SK-N-SH (cell line): ENCODE results near the gene TLR3. TPM values are rescaled to one million over a fixed set of nuclear protein-coding genes. Genes with fewer than 3 reads are reported as not detected.

ENCODE experiments used
- CTCF ChIA-PET: fragments of 300-600, 350-600 bp; formaldehyde crosslinking; extraction: SDS; loops from one replicate; lab custom pipeline; 2021; lab: Yijun Ruan, JAX
- POLR2A ChIA-PET: fragments of 350-600 bp; sonication (Branson Sonifier 250); formaldehyde crosslinking; extraction: SDS; loops from one replicate; lab custom pipeline; 2020; ENCODE audit warnings: antibody characterized with exemption, inconsistent platforms; lab: Yijun Ruan, JAX
- DNase-seq: peaks from one replicate; pipeline ENCODE4 v3.0.0; 2012
- H2AFZ ChIP-seq: fragments of 200-600 bp; sonication (generic); 2 replicates; pipeline ENCODE4 v1.8.1; 2016; ENCODE audit warnings: antibody characterized with exemption, mild to moderate bottlenecking, low read depth
- H3F3A ChIP-seq: fragments of 200-600 bp; sonication (generic); replicated peaks from 2 replicates; pipeline ENCODE3; 2016; ENCODE audit warnings: antibody characterized with exemption, mild to moderate bottlenecking; ENCODE audit not compliant: insufficient read depth
- H3K27ac ChIP-seq, 2 experiments: fragments of 200-500 bp in 1 of 2; fragments of 200-600 bp in 1 of 2; sonication (Bioruptor generic) in 1 of 2; sonication (generic), shearing (Covaris generic) in 1 of 2; 2 replicates each; pipeline versions ENCODE4 v1.5.1 to v1.6.1; 2014 to 2016; ENCODE audit warnings: low read depth in 2 of 2, inconsistent platforms in 1 of 2, low read length in 1 of 2, mild to moderate bottlenecking in 1 of 2, mixed read lengths in 1 of 2
- H3K27me3 ChIP-seq: fragments of 200-600 bp; sonication (generic), shearing (Covaris generic); 2 replicates; pipeline ENCODE4 v1.6.1; 2016; ENCODE audit warnings: mixed run types; ENCODE audit not compliant: insufficient read depth
- H3K36me3 ChIP-seq, 2 experiments: fragments of 200-500 bp in 1 of 2; fragments of 200-600 bp in 1 of 2; sonication (Bioruptor generic) in 1 of 2; sonication (generic) in 1 of 2; replicated peaks in 1 of 2; 2 replicates each; pipeline versions ENCODE3 to v1.5.1; 2014 to 2016; ENCODE audit warnings: low read length in 1 of 2, mild to moderate bottlenecking in 1 of 2; ENCODE audit not compliant: insufficient read depth in 2 of 2, control insufficient read depth in 1 of 2
- H3K4me1 ChIP-seq, 2 experiments: fragments of 200-500 bp in 1 of 2; fragments of 200-600 bp in 1 of 2; sonication (Bioruptor generic) in 1 of 2; sonication (generic), shearing (Covaris generic) in 1 of 2; 2 replicates each; pipeline versions ENCODE4 v1.5.1 to v1.6.1; 2014 to 2016; ENCODE audit warnings: low read depth in 1 of 2, low read length in 1 of 2, mixed run types in 1 of 2; ENCODE audit not compliant: insufficient read depth in 2 of 2, control insufficient read depth in 1 of 2
- H3K4me2 ChIP-seq: fragments of 200-600 bp; sonication (generic), shearing (Covaris generic); 2 replicates; pipeline ENCODE4 v1.6.1; 2017; ENCODE audit warnings: mixed run types
- H3K4me3 ChIP-seq, 2 experiments: fragments of 200-500 bp in 1 of 2; fragments of 200-600 bp in 1 of 2; sonication (Bioruptor generic) in 1 of 2; sonication (generic), shearing (Covaris generic) in 1 of 2; 2 replicates each; pipeline versions ENCODE4 v1.5.1 to v1.8.1; 2014 to 2016; ENCODE audit warnings: low read depth in 2 of 2, inconsistent platforms in 1 of 2, low read length in 1 of 2, mild to moderate bottlenecking in 1 of 2, mixed read lengths in 1 of 2, moderate library complexity in 1 of 2
- H3K79me2 ChIP-seq: fragments of 200-600 bp; sonication (generic); 2 replicates; pipeline ENCODE4 v1.8.1; 2017; ENCODE audit warnings: mild to moderate bottlenecking; ENCODE audit not compliant: insufficient read depth
- H3K9ac ChIP-seq: fragments of 200-600 bp; sonication (generic); 2 replicates; pipeline ENCODE4 v1.6.1; 2017; ENCODE audit warnings: mixed run types
- H3K9me2 ChIP-seq: fragments of 200-600 bp; sonication (generic); 2 replicates; pipeline ENCODE4 v1.6.1; 2017; ENCODE audit warnings: mixed run types
- H3K9me3 ChIP-seq: fragments of 200-600 bp; sonication (generic); 2 replicates; pipeline ENCODE4 v1.6.1; 2017; ENCODE audit warnings: mixed run types, mild to moderate bottlenecking, moderate library complexity
- H4K20me1 ChIP-seq: fragments of 200-600 bp; sonication (generic); 2 replicates; pipeline ENCODE4 v1.6.1; 2017; ENCODE audit warnings: mild to moderate bottlenecking, mixed run types; ENCODE audit not compliant: insufficient read depth
- ELF1 ChIP-seq: IDR thresholded peaks from 2 replicates; pipeline ENCODE4 v1.4.0; 2012
- EP300 ChIP-seq, 2 experiments: IDR thresholded peaks; 2 replicates each; pipeline versions ENCODE4 v1.4.0 to v1.6.1; 2012; ENCODE audit warnings: borderline replicate concordance in 1 of 2, low read depth in 1 of 2, low read length in 1 of 2
- EZH2phosphoT487 ChIP-seq: fragments of 200-600 bp; sonication (generic); IDR thresholded peaks from 2 replicates; pipeline ENCODE4 v1.6.1; 2017; ENCODE audit warnings: low read depth, mixed run types, mild to moderate bottlenecking, antibody characterized with exemption, moderate library complexity, borderline replicate concordance
- FOSL2 ChIP-seq: IDR thresholded peaks from 2 replicates; pipeline ENCODE4 v1.4.0; 2012; ENCODE audit warnings: low read depth, mild to moderate bottlenecking, moderate library complexity, borderline replicate concordance
- FOXJ3 ChIP-seq: sonication (generic); formaldehyde crosslinking; IDR thresholded peaks from 2 replicates; pipeline ENCODE4 v1.5.1; 2020; ENCODE audit warnings: mild to moderate bottlenecking, missing genetic modification reagents
- MEF2A ChIP-seq: IDR thresholded peaks from 2 replicates; pipeline ENCODE4 v1.4.0; 2012; ENCODE audit warnings: low read depth, borderline replicate concordance
- MXI1 ChIP-seq: IDR thresholded peaks from 2 replicates; pipeline ENCODE4 v1.6.1; 2012; ENCODE audit warnings: mild to moderate bottlenecking, low read depth, low read length, improper control_type of control experiment
- PBX3 ChIP-seq: IDR thresholded peaks from 2 replicates; pipeline ENCODE4; 2012
- RCOR1 ChIP-seq: fragments of 150-350 bp; IDR thresholded peaks from 2 replicates; pipeline ENCODE4 v1.6.1; 2017; ENCODE audit warnings: antibody characterized with exemption, low read length
- RFX5 ChIP-seq: IDR thresholded peaks from 2 replicates; pipeline ENCODE4 v1.6.1; 2012; ENCODE audit warnings: mild to moderate bottlenecking, improper control_type of control experiment, low read length
- RXRA ChIP-seq: IDR thresholded peaks from 2 replicates; pipeline ENCODE4 v1.4.0; 2012; ENCODE audit warnings: low read depth, mild to moderate bottlenecking, borderline replicate concordance
- TCF12 ChIP-seq: IDR thresholded peaks from 2 replicates; pipeline ENCODE4 v1.4.0; 2012
- WGBS: methylation state at CpG from one replicate; pipeline ENCODE4 v1.1.6; 2017; ENCODE audit warnings: low lambda C conversion rate; 5-methylcytosine and 5-hydroxymethylcytosine counted together
- polyA plus RNA-seq, 3 experiments: library from polyadenylated mRNA; depleted of rRNA; stranded (reverse); fragments of >200 nt; gene quantifications; 2 replicates each; pipeline ENCODE4 v1.2.3, GENCODE V29; 2012
- TF ChIP-seq, protein P1 (sequence below): IDR thresholded peaks from 2 replicates; pipeline ENCODE4 v1.4.0; 2012; ENCODE audit warnings: low read depth, borderline replicate concordance
- TF ChIP-seq, protein P2 (sequence below): fragments of 200-600 bp; sonication (generic); IDR thresholded peaks from 2 replicates; pipeline ENCODE4 v1.6.1; 2017; ENCODE audit warnings: antibody characterized with exemption, mild to moderate bottlenecking, moderate library complexity

The TLR3 gene
- polyA plus RNA-seq, 1 of the 3 experiments (the other 2 are of a cell fraction) = 0.51 TPM

- H3K27ac ChIP-seq = peak overlapping the region in 1 of 2 experiments; percentile 80; a peak in 2 of 4 replicates
- no peaks in the 10 kb centered on the region for H3K79me2 ChIP-seq
- H3K4me2 ChIP-seq = 0 out of 2 replicates have a peak overlapping the region, but pooled peaks have one; percentile 59
- WGBS = 71% methylated on average over 13 of the region's 15 CpGs
- no peaks in the 10 kb centered on the region for H3K9me2 ChIP-seq
- H3K4me1 ChIP-seq = peaks cover 0 to 17% of the 10 kb centered on the region in 2 experiments; a peak in 2 of 4 replicates
- ChIA-PET POLR2A (interaction anchor here (1.0 to 1.9 kb wide), 5 partner anchors 17 to 625 kb away, joined by 3 to 7 read pairs (median 4); partner anchors contain the start of genes ANKRD37, LRP2BP and SORBS2), CTCF (interaction anchor here (0.6 to 9.8 kb wide), 66 partner anchors 9 to 980 kb away, joined by 3 to 128 read pairs (median 5); partner anchors contain the start of genes CCDC110 and SORBS2)
- TF ChIP-seq FOXJ3 = no peak
- no peak for TF ChIP-seq RFX5
- TF ChIP-seq, protein P1, sequence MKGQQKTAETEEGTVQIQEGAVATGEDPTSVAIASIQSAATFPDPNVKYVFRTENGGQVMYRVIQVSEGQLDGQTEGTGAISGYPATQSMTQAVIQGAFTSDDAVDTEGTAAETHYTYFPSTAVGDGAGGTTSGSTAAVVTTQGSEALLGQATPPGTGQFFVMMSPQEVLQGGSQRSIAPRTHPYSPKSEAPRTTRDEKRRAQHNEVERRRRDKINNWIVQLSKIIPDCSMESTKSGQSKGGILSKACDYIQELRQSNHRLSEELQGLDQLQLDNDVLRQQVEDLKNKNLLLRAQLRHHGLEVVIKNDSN = no peak
- no peak for TF ChIP-seq PBX3
- no peak for TF ChIP-seq MXI1
- TF ChIP-seq FOSL2 = no peak
- TF ChIP-seq RXRA = no peak
- TF ChIP-seq MEF2A = no peak
- no peak for TF ChIP-seq EZH2phosphoT487
- TF ChIP-seq, protein P2, sequence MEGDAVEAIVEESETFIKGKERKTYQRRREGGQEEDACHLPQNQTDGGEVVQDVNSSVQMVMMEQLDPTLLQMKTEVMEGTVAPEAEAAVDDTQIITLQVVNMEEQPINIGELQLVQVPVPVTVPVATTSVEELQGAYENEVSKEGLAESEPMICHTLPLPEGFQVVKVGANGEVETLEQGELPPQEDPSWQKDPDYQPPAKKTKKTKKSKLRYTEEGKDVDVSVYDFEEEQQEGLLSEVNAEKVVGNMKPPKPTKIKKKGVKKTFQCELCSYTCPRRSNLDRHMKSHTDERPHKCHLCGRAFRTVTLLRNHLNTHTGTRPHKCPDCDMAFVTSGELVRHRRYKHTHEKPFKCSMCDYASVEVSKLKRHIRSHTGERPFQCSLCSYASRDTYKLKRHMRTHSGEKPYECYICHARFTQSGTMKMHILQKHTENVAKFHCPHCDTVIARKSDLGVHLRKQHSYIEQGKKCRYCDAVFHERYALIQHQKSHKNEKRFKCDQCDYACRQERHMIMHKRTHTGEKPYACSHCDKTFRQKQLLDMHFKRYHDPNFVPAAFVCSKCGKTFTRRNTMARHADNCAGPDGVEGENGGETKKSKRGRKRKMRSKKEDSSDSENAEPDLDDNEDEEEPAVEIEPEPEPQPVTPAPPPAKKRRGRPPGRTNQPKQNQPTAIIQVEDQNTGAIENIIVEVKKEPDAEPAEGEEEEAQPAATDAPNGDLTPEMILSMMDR = no peak
- TF ChIP-seq ELF1 = no peak
- TF ChIP-seq EP300 (IDR thresholded peaks at IDR 0.05; ENCODE audit: borderline replicate concordance in 1 of 2, low read depth in 1 of 2, low read length in 1 of 2) = no peak
- no peak for TF ChIP-seq RCOR1
- no peak for TF ChIP-seq TCF12
- H2AFZ ChIP-seq = no peak overlapping the region
- DNase-seq = no peak
- no peaks in the 10 kb centered on the region for H3F3A ChIP-seq
- no peaks in the 10 kb centered on the region for H3K27me3 ChIP-seq
- no peaks in the 10 kb centered on the region for H4K20me1 ChIP-seq
- no peak overlapping the region for H3K9ac ChIP-seq
- no peaks in the 10 kb centered on the region for H3K36me3 ChIP-seq
- H3K4me3 ChIP-seq = no peak overlapping the region
- H3K9me3 ChIP-seq = no peaks in the 10 kb centered on the region
Observed at GRCh38 chr4:186020793-186021407, 48.1 kb upstream of the TLR3 start.
